SK-N-SH treated with all-trans-retinoic acid at 6 μM for 48 hours (cell line): ENCODE measurements around the gene CALR3.
"Not testable (repeated sequence)": the region's sequence is repeated elsewhere in the genome, so short reads cannot be mapped to it uniquely, and the experiment has no call there.

ENCODE experiments used
- ATAC-seq: fragments of 200-7000 bp; cut with Tn5 transposase; 3 replicates; pipeline ENCODE4 v1.9.1; 2020; ENCODE audit warnings: mild to moderate bottlenecking, moderate library complexity
- ARNTL ChIP-seq: fragments of 450-650 bp; formaldehyde crosslinking; IDR thresholded peaks from 2 replicates; pipeline ENCODE4 v1.5.0; 2020; ENCODE audit warnings: low read depth, mild to moderate bottlenecking, moderate library complexity, borderline replicate concordance
- CREB5 ChIP-seq: fragments of 250-450 bp; sonication (Bioruptor Pico); IDR thresholded peaks from 2 replicates; pipeline ENCODE4 v1.5.1; 2020; ENCODE audit warnings: low read depth, mild to moderate bottlenecking, moderate library complexity
- CSDC2 ChIP-seq: fragments of 250-450 bp; sonication (Bioruptor Pico); IDR thresholded peaks from 2 replicates; pipeline ENCODE4 v1.5.0; 2020; ENCODE audit warnings: mild to moderate bottlenecking, moderate library complexity
- CSRNP3 ChIP-seq: fragments of 250-450 bp; sonication (Bioruptor Pico); IDR thresholded peaks from 2 replicates; pipeline ENCODE4 v1.5.1; 2021; ENCODE audit warnings: mild to moderate bottlenecking, moderate library complexity
- ESRRG ChIP-seq: fragments of 250-450 bp; sonication (Bioruptor Pico); IDR thresholded peaks from 2 replicates; pipeline ENCODE4 v1.6.1; 2021; ENCODE audit warnings: mild to moderate bottlenecking
- GLIS3 ChIP-seq: fragments of 250-450 bp; sonication (Bioruptor Pico); IDR thresholded peaks from 2 replicates; pipeline ENCODE4 v1.5.0; 2020; ENCODE audit warnings: mild to moderate bottlenecking, moderate library complexity
- OSR1 ChIP-seq: fragments of 250-450 bp; sonication (Bioruptor Pico); IDR thresholded peaks from 2 replicates; pipeline ENCODE4 v1.8.0; 2022; ENCODE audit warnings: moderate library complexity, mild to moderate bottlenecking, inconsistent platforms
- PATZ1 ChIP-seq: fragments of 250-450 bp; sonication (Bioruptor Pico); IDR thresholded peaks from 2 replicates; pipeline ENCODE4 v1.8.0; 2020; ENCODE audit warnings: mild to moderate bottlenecking, moderate library complexity, borderline replicate concordance
- POU6F1 ChIP-seq: fragments of 250-450 bp; sonication (Bioruptor Pico); IDR thresholded peaks from 2 replicates; pipeline ENCODE4 v1.8.0; 2021; ENCODE audit warnings: low read depth, mild to moderate bottlenecking, moderate library complexity, borderline replicate concordance
- PPARA ChIP-seq: fragments of 250-450 bp; sonication (Bioruptor Pico); IDR thresholded peaks from 2 replicates; pipeline ENCODE4 v1.5.0; 2020; ENCODE audit warnings: mild to moderate bottlenecking, borderline replicate concordance
- SNAI2 ChIP-seq: fragments of 250-450 bp; sonication (Bioruptor Pico); IDR thresholded peaks from 2 replicates; pipeline ENCODE4 v1.5.0; 2020; ENCODE audit warnings: mild to moderate bottlenecking, moderate library complexity
- TCF4 ChIP-seq: fragments of 250-450 bp; sonication (Bioruptor Pico); IDR thresholded peaks from 2 replicates; pipeline ENCODE4 v1.8.0; 2021; ENCODE audit warnings: mild to moderate bottlenecking, moderate library complexity, borderline replicate concordance
- TOX ChIP-seq: fragments of 250-450 bp; sonication (Bioruptor Pico); IDR thresholded peaks from 2 replicates; pipeline ENCODE4 v1.8.0; 2021; ENCODE audit warnings: mild to moderate bottlenecking, moderate library complexity, borderline replicate concordance
- TSHZ2 ChIP-seq: fragments of 250-450 bp; sonication (Bioruptor Pico); IDR thresholded peaks from 2 replicates; pipeline ENCODE4 v1.5.0; 2020; ENCODE audit warnings: mild to moderate bottlenecking, moderate library complexity
- ZC3H10 ChIP-seq: fragments of 250-450 bp; sonication (Bioruptor Pico); IDR thresholded peaks from 2 replicates; pipeline ENCODE4 v1.5.1; 2021; ENCODE audit warnings: mild to moderate bottlenecking, moderate library complexity
- ZFP3 ChIP-seq: fragments of 250-450 bp; sonication (Bioruptor Pico); IDR thresholded peaks from 2 replicates; pipeline ENCODE4 v1.5.0; 2020; ENCODE audit warnings: mild to moderate bottlenecking, moderate library complexity
- ZNF565 ChIP-seq: fragments of 450-650 bp; formaldehyde crosslinking; conservative IDR thresholded peaks from 2 replicates; pipeline ENCODE4 v1.5.0; 2020; ENCODE audit warnings: low read depth, mild to moderate bottlenecking, moderate library complexity
- ZNF70 ChIP-seq: fragments of 450-650 bp; formaldehyde crosslinking; IDR thresholded peaks from 2 replicates; pipeline ENCODE4 v1.5.0; 2020; ENCODE audit warnings: mild to moderate bottlenecking, moderate library complexity
- ZNF8 ChIP-seq: fragments of 450-650 bp; formaldehyde crosslinking; IDR thresholded peaks from 2 replicates; pipeline ENCODE4 v1.5.0; 2020; ENCODE audit warnings: mild to moderate bottlenecking, moderate library complexity

CALR3 gene

GRCh38 chr19:16508546-16508945 is 12.6 kb upstream of the CALR3 start:
- TF ChIP-seq OSR1 (CRISPR knock-in tag) (no peak), CSDC2 (no peak), CSRNP3 (CRISPR knock-in tag) (no peak), POU6F1 (no peak), ZC3H10 (CRISPR knock-in tag) (no peak), ZNF70 (CRISPR knock-in tag) (no peak)
- TF ChIP-seq, all 23 proteins: peak for 0
- ATAC-seq, result no peak

- no peak for ATAC-seq
- TF ChIP-seq CSDC2 (no peak), TSHZ2 (CRISPR knock-in tag) (no peak), TOX (no peak), SNAI2 (CRISPR knock-in tag) (no peak), PPARA (no peak), CREB5 (CRISPR knock-in tag) (no peak), POU6F1 (no peak), ZFP3 (CRISPR knock-in tag) (no peak), ZNF565 (CRISPR knock-in tag) (no peak), ESRRG (CRISPR knock-in tag) (no peak), OSR1 (CRISPR knock-in tag) (no peak), ZNF8 (CRISPR knock-in tag) (no peak), PATZ1 (CRISPR knock-in tag) (no peak), ARNTL (CRISPR knock-in tag) (no peak), TCF4 (no peak), ZC3H10 (CRISPR knock-in tag) (no peak), GLIS3 (no peak), CSRNP3 (CRISPR knock-in tag) (no peak)
Measured at GRCh38 chr19:16506961-16507360, 11.0 kb upstream of the CALR3 start.

GRCh38 chr19:16506161-16506560 is 10.2 kb upstream of the CALR3 start:
- not testable (repeated sequence) for ATAC-seq
